Suprapubic skin (tissue), 4 donors: ENCODE measurements around the gene CLP1. TPM values are rescaled to one million over a fixed set of nuclear protein-coding genes. Genes with fewer than 3 reads are reported as not detected.

Experiments
- DNase-seq, 2 donors: peaks; one replicate each; pipeline ENCODE4 v3.0.0-alpha.2; 2019; ENCODE audit warnings: low spot score in 2 of 2
- H3K27ac ChIP-seq: fragments of 200-600 bp; sonication (generic); one replicate; pipeline ENCODE4 v1.5.1; 2019
- H3K27me3 ChIP-seq: fragments of 200-600 bp; sonication (generic); one replicate; pipeline ENCODE4 v1.5.1; 2019
- H3K36me3 ChIP-seq: fragments of 200-600 bp; sonication (generic); one replicate; pipeline ENCODE4 v1.5.1; 2019
- H3K4me1 ChIP-seq: fragments of 200-600 bp; sonication (generic); one replicate; pipeline ENCODE4 v1.5.1; 2019
- H3K4me3 ChIP-seq: fragments of 200-600 bp; sonication (generic); one replicate; pipeline ENCODE4 v1.5.1; 2019; ENCODE audit warnings: mild to moderate bottlenecking
- H3K9me3 ChIP-seq: fragments of 200-600 bp; sonication (generic); one replicate; pipeline ENCODE4 v1.5.1; 2019
- CTCF ChIP-seq, 2 donors: fragments of 200-600 bp in 1 of 2; fragments of 450-650 bp in 1 of 2; sonication (generic) in 1 of 2; IDR thresholded peaks; one replicate each; pipeline ENCODE4 v1.5.1; 2016 to 2019; ENCODE audit warnings: antibody characterized with exemption in 2 of 2, mild to moderate bottlenecking in 1 of 2, moderate library complexity in 1 of 2
- EP300 ChIP-seq: sonication (generic); formaldehyde crosslinking; IDR thresholded peaks from one replicate; pipeline ENCODE4 v1.6.1; 2017; ENCODE audit warnings: antibody characterized with exemption
- POLR2A ChIP-seq, 2 donors: fragments of 450-650 bp; IDR thresholded peaks; one replicate each; pipeline ENCODE4 v1.6.1; 2017; ENCODE audit warnings: antibody characterized with exemption in 2 of 2, mild to moderate bottlenecking in 2 of 2, moderate library complexity in 2 of 2
- POLR2AphosphoS5 ChIP-seq, 3 donors: sonication (generic); formaldehyde crosslinking; IDR thresholded peaks; one replicate each; pipeline ENCODE4 v1.6.1; 2017; ENCODE audit warnings: antibody characterized with exemption in 3 of 3
- WGBS: methylation state at CpG from one replicate; pipeline ENCODE4 v1.1.5; 2018; 5-methylcytosine and 5-hydroxymethylcytosine counted together
- total RNA-seq, 4 donors: library from RNA; depleted of rRNA; stranded (reverse); fragments of >200 nt; gene quantifications; one replicate each; pipeline ENCODE4 v1.1.0, GENCODE V29; 2016

CLP1 gene
- total RNA-seq, 4 donors from 2014 or later = 8.5 to 24.4 (median 20.9) TPM

GRCh38 chr11:57626895-57627294 is 30.7 kb upstream of the CLP1 start:
- no peaks in the 10 kb centered on the region for H3K36me3 ChIP-seq
- no peaks in the 10 kb centered on the region for H3K27me3 ChIP-seq
- H3K27ac ChIP-seq = no peak overlapping the region
- no peaks in the 10 kb centered on the region for H3K4me1 ChIP-seq
- 90% methylated on average over 1 of the region's 1 CpG for WGBS
- no peak overlapping the region for H3K4me3 ChIP-seq
- TF ChIP-seq CTCF (IDR thresholded peaks at IDR 0.05) (no peak), POLR2AphosphoS5 (IDR thresholded peaks at IDR 0.05) (no peak), EP300 (no peak), POLR2A (IDR thresholded peaks at IDR 0.05) (no peak)
- no peaks in the 10 kb centered on the region for H3K9me3 ChIP-seq
- DNase-seq = no peak

- no peaks in the 10 kb centered on the region for H3K27me3 ChIP-seq
- TF ChIP-seq EP300 = no peak
- no peaks in the 10 kb centered on the region for H3K9me3 ChIP-seq
- H3K27ac ChIP-seq = no peak overlapping the region
- DNase-seq = no peak
- H3K4me1 ChIP-seq = no peaks in the 10 kb centered on the region
- no peaks in the 10 kb centered on the region for H3K36me3 ChIP-seq
- H3K4me3 ChIP-seq = no peak overlapping the region
- WGBS = 71% methylated on average over 2 of the region's 2 CpGs
Measured at GRCh38 chr11:57630171-57630570, 27.4 kb upstream of the CLP1 start.

GRCh38 chr11:57632116-57632515 is 25.4 kb upstream of the CLP1 start:
- no peaks in the 10 kb centered on the region for H3K27me3 ChIP-seq
- no peak overlapping the region for H3K27ac ChIP-seq
- no peaks in the 10 kb centered on the region for H3K36me3 ChIP-seq
- H3K4me1 ChIP-seq = no peaks in the 10 kb centered on the region
- H3K9me3 ChIP-seq = no peaks in the 10 kb centered on the region
- no peak for TF ChIP-seq CTCF (IDR thresholded peaks at IDR 0.05)
- H3K4me3 ChIP-seq = no peak overlapping the region
- WGBS = 53% methylated on average over 5 of the region's 5 CpGs
- DNase-seq = no peak

- H3K27me3 ChIP-seq = no peaks in the 10 kb centered on the region
- H3K36me3 ChIP-seq = no peaks in the 10 kb centered on the region
- peaks cover 9% of the 10 kb centered on the region for H3K4me1 ChIP-seq
- H3K4me3 ChIP-seq = no peak overlapping the region
- TF ChIP-seq POLR2A (IDR thresholded peaks at IDR 0.05) = no peak
- no peak for TF ChIP-seq CTCF (IDR thresholded peaks at IDR 0.05)
- TF ChIP-seq POLR2AphosphoS5 (IDR thresholded peaks at IDR 0.05) = no peak
- no peak for TF ChIP-seq EP300
- WGBS = 61% methylated on average over 6 of the region's 6 CpGs
- DNase-seq = no peak
- no peaks in the 10 kb centered on the region for H3K9me3 ChIP-seq
- no peak overlapping the region for H3K27ac ChIP-seq
Measured at GRCh38 chr11:57633394-57634070, 24.0 kb upstream of the CLP1 start.

GRCh38 chr11:57634311-57634710 is 23.3 kb upstream of the CLP1 start:
- TF ChIP-seq EP300 (no peak), CTCF (IDR thresholded peaks at IDR 0.05) (no peak), POLR2AphosphoS5 (IDR thresholded peaks at IDR 0.05) (no peak), POLR2A (IDR thresholded peaks at IDR 0.05) (no peak)
- Histone ChIP-seq H3K36me3 (no peaks in the 10 kb centered on the region), H3K4me3 (no peak overlapping the region), H3K4me1 (peaks cover 16% of the 10 kb centered on the region), H3K9me3 (no peaks in the 10 kb centered on the region), H3K27me3 (no peaks in the 10 kb centered on the region), H3K27ac (no peak overlapping the region)
- no peak for DNase-seq

- H3K4me1 ChIP-seq = peaks cover 25% of the 10 kb centered on the region
- TF ChIP-seq POLR2A (IDR thresholded peaks at IDR 0.05) (no peak), EP300 (no peak), POLR2AphosphoS5 (IDR thresholded peaks at IDR 0.05) (no peak), CTCF (IDR thresholded peaks at IDR 0.05) (no peak)
- no peak overlapping the region for H3K27ac ChIP-seq
- no peaks in the 10 kb centered on the region for H3K36me3 ChIP-seq
- no peak overlapping the region for H3K4me3 ChIP-seq
- H3K27me3 ChIP-seq = no peaks in the 10 kb centered on the region
- 81% methylated on average over 8 of the region's 8 CpGs for WGBS
- DNase-seq = no peak
- H3K9me3 ChIP-seq = no peaks in the 10 kb centered on the region
Measured at GRCh38 chr11:57635246-57635645, 22.3 kb upstream of the CLP1 start.
